Suprapubic skin (tissue), 4 donors: ENCODE data around the gene LAMA4.

ENCODE experiments used
- EP300 ChIP-seq: sonication (generic); formaldehyde crosslinking; IDR thresholded peaks from one replicate; pipeline ENCODE4 v1.6.1; 2017; ENCODE audit warnings: antibody characterized with exemption
- POLR2A ChIP-seq, 2 donors: fragments of 450-650 bp; IDR thresholded peaks; one replicate each; pipeline ENCODE4 v1.6.1; 2017; ENCODE audit warnings: antibody characterized with exemption in 2 of 2, mild to moderate bottlenecking in 2 of 2, moderate library complexity in 2 of 2
- POLR2AphosphoS5 ChIP-seq, 3 donors: sonication (generic); formaldehyde crosslinking; IDR thresholded peaks; one replicate each; pipeline ENCODE4 v1.6.1; 2017; ENCODE audit warnings: antibody characterized with exemption in 3 of 3
- TF ChIP-seq, protein P1 (sequence below), 2 donors: fragments of 200-600 bp in 1 of 2; fragments of 450-650 bp in 1 of 2; sonication (generic) in 1 of 2; IDR thresholded peaks; one replicate each; pipeline ENCODE4 v1.5.1; 2016 to 2019; ENCODE audit warnings: antibody characterized with exemption in 2 of 2, mild to moderate bottlenecking in 1 of 2, moderate library complexity in 1 of 2

GRCh38 chr6:112156668-112157067 lies 97.7 kb downstream of the LAMA4 start:
- TF ChIP-seq EP300 (no peak), POLR2AphosphoS5 (IDR thresholded peaks at IDR 0.05) (no peak), POLR2A (IDR thresholded peaks at IDR 0.05) (no peak)
- TF ChIP-seq, protein P1, sequence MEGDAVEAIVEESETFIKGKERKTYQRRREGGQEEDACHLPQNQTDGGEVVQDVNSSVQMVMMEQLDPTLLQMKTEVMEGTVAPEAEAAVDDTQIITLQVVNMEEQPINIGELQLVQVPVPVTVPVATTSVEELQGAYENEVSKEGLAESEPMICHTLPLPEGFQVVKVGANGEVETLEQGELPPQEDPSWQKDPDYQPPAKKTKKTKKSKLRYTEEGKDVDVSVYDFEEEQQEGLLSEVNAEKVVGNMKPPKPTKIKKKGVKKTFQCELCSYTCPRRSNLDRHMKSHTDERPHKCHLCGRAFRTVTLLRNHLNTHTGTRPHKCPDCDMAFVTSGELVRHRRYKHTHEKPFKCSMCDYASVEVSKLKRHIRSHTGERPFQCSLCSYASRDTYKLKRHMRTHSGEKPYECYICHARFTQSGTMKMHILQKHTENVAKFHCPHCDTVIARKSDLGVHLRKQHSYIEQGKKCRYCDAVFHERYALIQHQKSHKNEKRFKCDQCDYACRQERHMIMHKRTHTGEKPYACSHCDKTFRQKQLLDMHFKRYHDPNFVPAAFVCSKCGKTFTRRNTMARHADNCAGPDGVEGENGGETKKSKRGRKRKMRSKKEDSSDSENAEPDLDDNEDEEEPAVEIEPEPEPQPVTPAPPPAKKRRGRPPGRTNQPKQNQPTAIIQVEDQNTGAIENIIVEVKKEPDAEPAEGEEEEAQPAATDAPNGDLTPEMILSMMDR (IDR thresholded peaks at IDR 0.05), result no peak
